Measurements from ENCODE around the gene ITGA3. TPM values are rescaled to one million over a fixed set of nuclear protein-coding genes. Genes with fewer than 3 reads are reported as not detected.

Gene ITGA3
- total RNA-seq, 1 experiment from 2014 or later: 22.5 TPM

- H2BK5ac ChIP-seq (ENCODE audit: insufficient read length, low read length): no peak overlapping the region
- H3K27ac ChIP-seq (ENCODE audit: insufficient read length, low read depth, low read length): no peak overlapping the region
- TF ChIP-seq, protein P1, sequence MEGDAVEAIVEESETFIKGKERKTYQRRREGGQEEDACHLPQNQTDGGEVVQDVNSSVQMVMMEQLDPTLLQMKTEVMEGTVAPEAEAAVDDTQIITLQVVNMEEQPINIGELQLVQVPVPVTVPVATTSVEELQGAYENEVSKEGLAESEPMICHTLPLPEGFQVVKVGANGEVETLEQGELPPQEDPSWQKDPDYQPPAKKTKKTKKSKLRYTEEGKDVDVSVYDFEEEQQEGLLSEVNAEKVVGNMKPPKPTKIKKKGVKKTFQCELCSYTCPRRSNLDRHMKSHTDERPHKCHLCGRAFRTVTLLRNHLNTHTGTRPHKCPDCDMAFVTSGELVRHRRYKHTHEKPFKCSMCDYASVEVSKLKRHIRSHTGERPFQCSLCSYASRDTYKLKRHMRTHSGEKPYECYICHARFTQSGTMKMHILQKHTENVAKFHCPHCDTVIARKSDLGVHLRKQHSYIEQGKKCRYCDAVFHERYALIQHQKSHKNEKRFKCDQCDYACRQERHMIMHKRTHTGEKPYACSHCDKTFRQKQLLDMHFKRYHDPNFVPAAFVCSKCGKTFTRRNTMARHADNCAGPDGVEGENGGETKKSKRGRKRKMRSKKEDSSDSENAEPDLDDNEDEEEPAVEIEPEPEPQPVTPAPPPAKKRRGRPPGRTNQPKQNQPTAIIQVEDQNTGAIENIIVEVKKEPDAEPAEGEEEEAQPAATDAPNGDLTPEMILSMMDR (conservative IDR thresholded peaks at IDR 0.05): no peak
- peaks cover 9% of the 10 kb centered on the region; the same call in 1 of the 2 replicates for H3K4me1 ChIP-seq (ENCODE audit: insufficient read depth, low read length)
- no peak overlapping the region for H3K4me3 Mint-ChIP-seq
- H3K27me3 Mint-ChIP-seq (ENCODE audit: low read depth): peaks cover 38% of the 10 kb centered on the region
- peaks cover 0 to 10% (median 0%) of the 10 kb centered on the region in 3 experiments; a peak in 1 of 7 replicates for H3K36me3 Mint-ChIP-seq (ENCODE audit: insufficient read depth in 1 of 3, low read depth in 3 of 3)
- no peak overlapping the region for H4K8ac ChIP-seq (replicated peaks; ENCODE audit: insufficient read length, low read depth, low read length)
- H3K56ac ChIP-seq (ENCODE audit: insufficient read length, low read depth, low read length): no peak overlapping the region
- no peak overlapping the region for H3K14ac ChIP-seq (ENCODE audit: insufficient read depth, low read length)
- DNase-seq: no peak
- H2BK20ac ChIP-seq (ENCODE audit: low read depth, low read length, poor library complexity, severe bottlenecking): no peak overlapping the region
- no peak overlapping the region for H3K4me2 ChIP-seq (ENCODE audit: insufficient read depth, insufficient read length, low read length)
- H3K18ac ChIP-seq (ENCODE audit: insufficient read length, low read depth, low read length): no peak overlapping the region
- H2BK15ac ChIP-seq (ENCODE audit: low read depth, low read length): no peak overlapping the region
- H3K27ac Mint-ChIP-seq: no peak overlapping the region
- no CpG with 5 or more reads among the region's 4 CpGs for WGBS (ENCODE audit: extremely low coverage, insufficient read length, low lambda C conversion rate)
- no peak overlapping the region for H2AK5ac ChIP-seq (ENCODE audit: insufficient read length, low read length)
- H3K9me3 ChIP-seq (ENCODE audit: control insufficient read depth, low read depth, low read length): no peaks in the 10 kb centered on the region
- H2BK12ac ChIP-seq (ENCODE audit: insufficient read length, low read depth, low read length): no peak overlapping the region
- H3K23me2 ChIP-seq (ENCODE audit: insufficient read length, low read depth, low read length, poor library complexity, severe bottlenecking): no peaks in the 10 kb centered on the region
- H3K9ac ChIP-seq (ENCODE audit: extremely low read depth, insufficient read length, low read length): no peak overlapping the region
- no peak overlapping the region for H4K5ac ChIP-seq (ENCODE audit: insufficient read length, low read depth, low read length)
- no peak overlapping the region for H3T11ph ChIP-seq (ENCODE audit: low read length)
- H4K20me1 ChIP-seq (ENCODE audit: control insufficient read depth, insufficient read depth, insufficient read length): no peaks in the 10 kb centered on the region
- no peaks in the 10 kb centered on the region; the same call in 1 of the 2 replicates for H3K27me3 ChIP-seq (ENCODE audit: insufficient read depth, low read length)
- peaks cover 16 to 26% of the 10 kb centered on the region in 2 experiments for H3K4me1 Mint-ChIP-seq
- H3K79me1 ChIP-seq (ENCODE audit: insufficient read depth, low read depth, low read length, poor library complexity, severe bottlenecking): no peaks in the 10 kb centered on the region
- no peaks in the 10 kb centered on the region for H3K79me2 ChIP-seq (ENCODE audit: insufficient read depth, low read length)
- H2AFZ ChIP-seq (ENCODE audit: low read length): no peak overlapping the region
- H3K4ac ChIP-seq (ENCODE audit: low read depth, low read length): no peak overlapping the region
- no peaks in the 10 kb centered on the region; a peak in 1 of 5 replicates for H3K9me3 Mint-ChIP-seq
- H4K91ac ChIP-seq (ENCODE audit: insufficient read length, low read depth, low read length): no peak overlapping the region
- H3K23ac ChIP-seq (ENCODE audit: insufficient read length, low read depth, low read length): no peak overlapping the region
- H2BK120ac ChIP-seq (ENCODE audit: low read depth, low read length, poor library complexity, severe bottlenecking): no peak overlapping the region
Measured at GRCh38 chr17:50114401-50114800, 58.5 kb downstream of the ITGA3 start.
